GM12878 (cell line): ENCODE measurements around the gene WRAP73. TPM values are rescaled to one million over a fixed set of nuclear protein-coding genes. Genes with fewer than 3 reads are reported as not detected.

ENCODE experiments used
- BCLAF1 ChIP-seq: fragments of 450-650 bp; IDR thresholded peaks from 2 replicates; pipeline ENCODE4 v1.6.1; 2017; ENCODE audit warnings: antibody characterized with exemption, mild to moderate bottlenecking, moderate library complexity
- CBFB ChIP-seq: IDR thresholded peaks from 2 replicates; pipeline ENCODE4 v1.6.1; 2016; ENCODE audit warnings: antibody characterized with exemption, low read depth
- CEBPB ChIP-seq, 2 experiments: fragments of 150-350 bp in 1 of 2; IDR thresholded peaks; 2 replicates each; pipeline ENCODE4 v1.6.1; 2012 to 2014; ENCODE audit warnings: low read depth in 2 of 2, low read length in 2 of 2, borderline replicate concordance in 1 of 2, inconsistent platforms in 1 of 2
- DPF2 ChIP-seq: fragments of 450-650 bp; IDR thresholded peaks from 2 replicates; pipeline ENCODE4 v1.6.1; 2017; ENCODE audit warnings: mild to moderate bottlenecking
- EP300 ChIP-seq, 2 experiments: fragments of 150-350 bp in 1 of 2; IDR thresholded peaks; 2 replicates each; pipeline ENCODE4 v1.6.1; 2011 to 2012; ENCODE audit warnings: low read depth in 2 of 2, low read length in 2 of 2, borderline replicate concordance in 1 of 2, improper control_type of control experiment in 1 of 2, inconsistent platforms in 1 of 2; ENCODE audit not compliant: control insufficient read depth in 1 of 2
- EZH2 ChIP-seq: IDR thresholded peaks from 2 replicates; pipeline ENCODE4 v1.6.1; 2012; ENCODE audit warnings: low read depth, mild to moderate bottlenecking, control low read depth, inconsistent platforms, low read length, borderline replicate concordance; ENCODE audit not compliant: control insufficient read depth
- FOXK2 ChIP-seq: fragments of 450-650 bp; IDR thresholded peaks from 2 replicates; pipeline ENCODE4 v1.6.1; 2017; ENCODE audit warnings: mild to moderate bottlenecking, moderate library complexity
- HDAC6 ChIP-seq: fragments of 200-600 bp; sonication (generic); IDR thresholded peaks from one replicate; pipeline ENCODE4 v1.8.0; 2017; ENCODE audit warnings: antibody characterized with exemption; ENCODE audit not compliant: unreplicated experiment
- KDM1A ChIP-seq: fragments of 200-600 bp; sonication (generic); IDR thresholded peaks from 2 replicates; pipeline ENCODE4 v1.6.1; 2016; ENCODE audit warnings: borderline replicate concordance
- MEF2A ChIP-seq: IDR thresholded peaks from 2 replicates; pipeline ENCODE4 v1.6.1; 2011; ENCODE audit warnings: low read depth, mild to moderate bottlenecking, low read length, moderate library complexity; ENCODE audit not compliant: insufficient read depth
- MYB ChIP-seq: fragments of 150-350 bp; IDR thresholded peaks from 2 replicates; pipeline ENCODE4 v1.6.1; 2014; ENCODE audit warnings: mild to moderate bottlenecking, low read depth, low read length, borderline replicate concordance
- NR2C1 ChIP-seq: fragments of 450-650 bp; IDR thresholded peaks from 2 replicates; pipeline ENCODE4 v1.6.1; 2017; ENCODE audit warnings: antibody characterized with exemption, mild to moderate bottlenecking, moderate library complexity
- PML ChIP-seq: IDR thresholded peaks from 2 replicates; pipeline ENCODE4 v1.6.1; 2012; ENCODE audit warnings: low read length, inconsistent platforms
- RB1 ChIP-seq: fragments of 450-650 bp; formaldehyde crosslinking; IDR thresholded peaks from 2 replicates; pipeline ENCODE4 v1.6.1; 2017; ENCODE audit warnings: mild to moderate bottlenecking, borderline replicate concordance
- SMAD5 ChIP-seq: IDR thresholded peaks from 2 replicates; pipeline ENCODE4 v1.6.1; 2016; ENCODE audit warnings: antibody characterized with exemption, low read depth
- SP1 ChIP-seq: IDR thresholded peaks from one replicate; pipeline ENCODE4 v1.6.1; 2011; ENCODE audit warnings: low read depth, low read length
- SREBF2 ChIP-seq: IDR thresholded peaks from 2 replicates; pipeline ENCODE4 v1.6.1; 2012; ENCODE audit warnings: mild to moderate bottlenecking, low read length
- TARDBP ChIP-seq: IDR thresholded peaks from 2 replicates; pipeline ENCODE4 v1.6.1; 2016; ENCODE audit warnings: borderline replicate concordance
- TBL1XR1 ChIP-seq: IDR thresholded peaks from 2 replicates; pipeline ENCODE4 v1.6.1; 2012; ENCODE audit warnings: low read depth, low read length, improper control_type of control experiment
- ZBED1 ChIP-seq: IDR thresholded peaks from 2 replicates; pipeline ENCODE4 v1.6.1; 2016; ENCODE audit warnings: borderline replicate concordance
- ZNF274 ChIP-seq: IDR thresholded peaks from one replicate; pipeline ENCODE4 v1.8.0; 2011; ENCODE audit not compliant: insufficient read length, insufficient read depth
- ZNF384 ChIP-seq: IDR thresholded peaks from 2 replicates; pipeline ENCODE4 v1.6.1; 2012; ENCODE audit warnings: low read depth, mild to moderate bottlenecking, low read length, improper control_type of control experiment, borderline replicate concordance
- ZNF622 ChIP-seq: fragments of 450-650 bp; IDR thresholded peaks from 2 replicates; pipeline ENCODE4 v1.6.1; 2017; ENCODE audit warnings: mild to moderate bottlenecking, inconsistent platforms
- polyA plus RNA-seq, 11 experiments: library from polyadenylated mRNA; depleted of rRNA in 4 of 11; unstranded in 6 of 11; stranded (reverse) in 5 of 11; fragments of >200 nt; fragmentation: Nextera tagmentation in 4 of 11; fragmentation: Illumina TruSeq in 1 of 11; extraction: Ambion mirVana in 4 of 11; extraction: Trizol in 1 of 11; gene quantifications; 1 replicate in 1 of 11; 2 replicates in 10 of 11; pipeline versions ENCODE4 v1.2.1 to v1.2.3, GENCODE V29; 2011 to 2016; ENCODE audit warnings: inconsistent platforms in 2 of 11, missing spikeins in 2 of 11, low read depth in 1 of 11
- total RNA-seq, 4 experiments: library from RNA; depleted of rRNA in 3 of 4; stranded (reverse); fragments of >200 nt in 3 of 4; fragmentation: Illumina TruSeq in 1 of 4; extraction: Trizol in 1 of 4; gene quantifications; 2 replicates each; pipeline versions ENCODE4 v1.2.1 to v1.2.3, GENCODE V29; 2013 to 2021
- TF ChIP-seq, protein P1 (sequence below): IDR thresholded peaks from 2 replicates; pipeline ENCODE4 v1.6.1; 2011; ENCODE audit warnings: low read depth, mild to moderate bottlenecking, low read length, moderate library complexity, borderline replicate concordance; ENCODE audit errors: extremely low read depth
- TF ChIP-seq, protein P2 (sequence below): fragments of 450-650 bp; formaldehyde crosslinking; IDR thresholded peaks from 2 replicates; pipeline ENCODE4 v1.5.0; 2022; ENCODE audit warnings: mild to moderate bottlenecking, missing genetic modification characterization

The WRAP73 gene
- total and polyA plus RNA-seq, 10 of the 15 experiments (the other 5 are each of a cell fraction or from before 2014, with no cell fraction given) = 3.2 to 65.8 (median 48.0) TPM

DNA sequence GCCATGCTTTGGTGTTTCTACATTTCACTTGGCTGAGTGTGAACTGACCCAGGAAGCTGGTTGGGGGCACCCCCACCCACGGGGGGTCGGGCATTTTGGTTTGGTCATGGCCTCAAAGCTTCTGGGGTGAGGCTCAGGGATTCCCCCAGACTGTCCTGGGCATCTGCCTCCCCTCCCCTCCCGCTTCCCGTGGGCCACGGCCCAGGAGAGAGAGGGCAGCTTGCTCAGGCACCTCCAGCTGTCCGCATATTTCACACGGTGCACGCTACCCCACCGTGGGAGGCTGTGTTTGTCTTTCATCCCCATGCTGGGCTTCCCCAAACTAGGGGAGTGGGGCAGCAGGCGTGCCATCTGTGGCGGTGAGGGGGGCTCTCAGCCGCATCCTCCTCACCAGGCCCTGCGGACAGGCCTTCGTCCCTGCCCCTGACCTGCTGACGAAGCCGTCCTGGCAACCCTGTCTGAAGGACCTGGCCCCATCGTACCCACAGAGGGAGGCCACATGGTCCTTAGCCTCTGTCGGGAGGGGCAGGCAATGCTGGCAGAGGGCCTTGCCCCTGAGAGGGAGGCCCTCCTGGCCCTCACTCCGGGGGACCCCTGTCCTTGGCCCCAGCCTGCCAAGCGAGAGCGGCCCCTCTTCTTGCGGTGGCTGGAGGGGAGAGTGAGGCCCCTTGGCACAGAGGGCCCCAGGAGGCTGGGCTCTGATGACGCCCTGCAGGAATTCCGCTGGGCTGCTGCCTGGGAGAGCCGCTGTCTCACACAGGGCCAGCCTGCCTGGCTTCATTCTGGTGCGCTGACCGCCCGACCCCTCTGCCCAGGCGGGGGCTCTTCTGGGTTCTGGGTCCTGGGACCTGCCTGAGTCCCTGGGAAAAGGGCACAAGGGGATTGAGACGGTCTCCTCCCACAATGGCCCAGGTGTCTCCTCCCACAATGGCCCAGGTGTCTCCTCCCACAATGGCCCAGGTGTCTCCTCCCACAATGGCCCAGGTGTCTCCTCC is 24.5 kb upstream of the WRAP73 start (continued):
- TF ChIP-seq ZNF384 (no peak), EP300 (IDR thresholded peaks at IDR 0.05; ENCODE audit: borderline replicate concordance in 1 of 2, control insufficient read depth in 1 of 2, low read depth in 2 of 2, low read length in 2 of 2) (peak in 1 of 2 experiments; percentile 19; a peak in 1 of 4 replicates), BCLAF1 (no peak), PML (no peak), ZNF274 (no peak), TBL1XR1 (peak; percentile 88; the same call in 1 of the 2 replicates), ZBED1 (no peak), MEF2A (no peak), EZH2 (no peak), TARDBP (no peak), CBFB (no peak), DPF2 (peak; percentile 40; the same call in 1 of the 2 replicates), MYB (no peak), ZNF622 (no peak), FOXK2 (no peak), SREBF2 (no peak), SP1 (no peak), SMAD5 (no peak), KDM1A (no peak), CEBPB (IDR thresholded peaks at IDR 0.05; ENCODE audit: borderline replicate concordance in 1 of 2, low read depth in 2 of 2, low read length in 2 of 2) (no peak), HDAC6 (no peak), NR2C1 (no peak; the same call in 1 of the 2 replicates), RB1 (no peak)
- TF ChIP-seq, protein P1, sequence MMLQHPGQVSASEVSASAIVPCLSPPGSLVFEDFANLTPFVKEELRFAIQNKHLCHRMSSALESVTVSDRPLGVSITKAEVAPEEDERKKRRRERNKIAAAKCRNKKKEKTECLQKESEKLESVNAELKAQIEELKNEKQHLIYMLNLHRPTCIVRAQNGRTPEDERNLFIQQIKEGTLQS = no peak
- TF ChIP-seq, protein P2, sequence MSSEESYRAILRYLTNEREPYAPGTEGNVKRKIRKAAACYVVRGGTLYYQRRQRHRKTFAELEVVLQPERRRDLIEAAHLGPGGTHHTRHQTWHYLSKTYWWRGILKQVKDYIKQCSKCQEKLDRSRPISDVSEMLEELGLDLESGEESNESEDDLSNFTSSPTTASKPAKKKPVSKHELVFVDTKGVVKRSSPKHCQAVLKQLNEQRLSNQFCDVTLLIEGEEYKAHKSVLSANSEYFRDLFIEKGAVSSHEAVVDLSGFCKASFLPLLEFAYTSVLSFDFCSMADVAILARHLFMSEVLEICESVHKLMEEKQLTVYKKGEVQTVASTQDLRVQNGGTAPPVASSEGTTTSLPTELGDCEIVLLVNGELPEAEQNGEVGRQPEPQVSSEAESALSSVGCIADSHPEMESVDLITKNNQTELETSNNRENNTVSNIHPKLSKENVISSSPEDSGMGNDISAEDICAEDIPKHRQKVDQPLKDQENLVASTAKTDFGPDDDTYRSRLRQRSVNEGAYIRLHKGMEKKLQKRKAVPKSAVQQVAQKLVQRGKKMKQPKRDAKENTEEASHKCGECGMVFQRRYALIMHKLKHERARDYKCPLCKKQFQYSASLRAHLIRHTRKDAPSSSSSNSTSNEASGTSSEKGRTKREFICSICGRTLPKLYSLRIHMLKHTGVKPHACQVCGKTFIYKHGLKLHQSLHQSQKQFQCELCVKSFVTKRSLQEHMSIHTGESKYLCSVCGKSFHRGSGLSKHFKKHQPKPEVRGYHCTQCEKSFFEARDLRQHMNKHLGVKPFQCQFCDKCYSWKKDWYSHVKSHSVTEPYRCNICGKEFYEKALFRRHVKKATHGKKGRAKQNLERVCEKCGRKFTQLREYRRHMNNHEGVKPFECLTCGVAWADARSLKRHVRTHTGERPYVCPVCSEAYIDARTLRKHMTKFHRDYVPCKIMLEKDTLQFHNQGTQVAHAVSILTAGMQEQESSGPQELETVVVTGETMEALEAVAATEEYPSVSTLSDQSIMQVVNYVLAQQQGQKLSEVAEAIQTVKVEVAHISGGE (CRISPR knock-in tag) = no peak
